Ascending aorta (tissue), 2 donors: Measurements from ENCODE around the gene TMPRSS6. TPM values are rescaled to one million over a fixed set of nuclear protein-coding genes. Genes with fewer than 3 reads are reported as not detected.

Experiments used
- DNase-seq, 2 donors: peaks; one replicate each; pipeline ENCODE4 v3.0.0-alpha.2; 2019; ENCODE audit warnings: low spot score in 2 of 2
- H3K27ac ChIP-seq, 2 donors: fragments of 200-600 bp; sonication (generic); one replicate each; pipeline ENCODE4 v1.5.1; 2016 to 2017; ENCODE audit warnings: mild to moderate bottlenecking in 1 of 2
- H3K27me3 ChIP-seq: fragments of 200-600 bp; sonication (generic); one replicate; pipeline ENCODE4 v1.5.1; 2017
- H3K36me3 ChIP-seq, 2 donors: fragments of 200-600 bp; sonication (generic); one replicate each; pipeline ENCODE4 v1.5.1; 2016
- H3K4me1 ChIP-seq, 2 donors: fragments of 200-600 bp; sonication (generic); one replicate each; pipeline ENCODE4 v1.5.1; 2016 to 2017; ENCODE audit warnings: mild to moderate bottlenecking in 1 of 2
- H3K4me3 ChIP-seq, 2 donors: fragments of 200-600 bp; sonication (generic); one replicate each; pipeline ENCODE4 v1.5.1; 2016 to 2017; ENCODE audit warnings: mild to moderate bottlenecking in 1 of 2
- H3K9me3 ChIP-seq, 2 donors: fragments of 200-600 bp; sonication (generic); one replicate each; pipeline ENCODE4 v1.5.1; 2016
- intact Hi-C: fragments of 100-400 bp; cut with DNase I; formaldehyde crosslinking; loops from one replicate; pipeline ENCODE4 v1.15.1; 2023
- total RNA-seq: library from RNA; depleted of rRNA; stranded (reverse); fragments of >200 nt; gene quantifications from one replicate; pipeline ENCODE4 v1.1.0, GENCODE V29; 2016
- TF ChIP-seq, protein P1 (sequence below), 3 experiments: fragments of 200-600 bp in 2 of 3; fragments of 450-650 bp in 1 of 3; sonication (generic) in 2 of 3; IDR thresholded peaks; one replicate each; pipeline ENCODE4 v1.5.1; 2016 to 2019; ENCODE audit warnings: antibody characterized with exemption in 3 of 3, mild to moderate bottlenecking in 1 of 3, moderate library complexity in 1 of 3

The TMPRSS6 gene
- total RNA-seq, 1 donor from 2014 or later: not detected

DNA sequence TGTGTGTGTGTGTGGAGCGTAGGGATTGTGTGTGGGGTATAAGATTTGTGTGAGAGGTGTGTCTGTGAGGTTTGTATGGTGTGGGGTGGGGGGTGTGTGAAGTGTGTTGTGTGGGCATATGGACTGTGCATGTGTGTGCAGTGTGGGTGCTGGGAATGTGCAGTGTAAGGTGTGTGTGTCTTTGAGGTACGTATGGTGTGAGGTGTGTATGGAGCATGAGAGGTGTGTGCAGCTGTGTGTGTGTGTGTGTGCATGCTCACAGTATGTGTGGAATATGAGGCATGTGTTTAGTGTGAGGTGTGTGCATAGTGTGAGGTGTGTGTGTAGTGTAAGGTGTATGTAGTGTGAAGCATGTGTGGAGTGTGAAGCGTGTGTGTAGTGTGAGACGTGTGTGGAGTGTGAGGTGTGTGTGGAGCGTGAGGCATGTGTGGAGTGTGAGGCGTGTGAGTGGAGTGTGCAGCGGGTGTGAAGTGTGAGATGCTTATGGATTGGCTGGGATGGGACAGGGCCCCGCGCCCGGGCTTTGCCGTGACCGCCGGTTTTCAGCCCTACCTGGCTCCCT lies 1.7 kb upstream of the TMPRSS6 start:
- TF ChIP-seq, protein P1, sequence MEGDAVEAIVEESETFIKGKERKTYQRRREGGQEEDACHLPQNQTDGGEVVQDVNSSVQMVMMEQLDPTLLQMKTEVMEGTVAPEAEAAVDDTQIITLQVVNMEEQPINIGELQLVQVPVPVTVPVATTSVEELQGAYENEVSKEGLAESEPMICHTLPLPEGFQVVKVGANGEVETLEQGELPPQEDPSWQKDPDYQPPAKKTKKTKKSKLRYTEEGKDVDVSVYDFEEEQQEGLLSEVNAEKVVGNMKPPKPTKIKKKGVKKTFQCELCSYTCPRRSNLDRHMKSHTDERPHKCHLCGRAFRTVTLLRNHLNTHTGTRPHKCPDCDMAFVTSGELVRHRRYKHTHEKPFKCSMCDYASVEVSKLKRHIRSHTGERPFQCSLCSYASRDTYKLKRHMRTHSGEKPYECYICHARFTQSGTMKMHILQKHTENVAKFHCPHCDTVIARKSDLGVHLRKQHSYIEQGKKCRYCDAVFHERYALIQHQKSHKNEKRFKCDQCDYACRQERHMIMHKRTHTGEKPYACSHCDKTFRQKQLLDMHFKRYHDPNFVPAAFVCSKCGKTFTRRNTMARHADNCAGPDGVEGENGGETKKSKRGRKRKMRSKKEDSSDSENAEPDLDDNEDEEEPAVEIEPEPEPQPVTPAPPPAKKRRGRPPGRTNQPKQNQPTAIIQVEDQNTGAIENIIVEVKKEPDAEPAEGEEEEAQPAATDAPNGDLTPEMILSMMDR (IDR thresholded peaks at IDR 0.05): no peak
- Histone ChIP-seq H3K4me3 (no peak overlapping the region), H3K4me1 (no peaks in the 10 kb centered on the region), H3K36me3 (no peaks in the 10 kb centered on the region), H3K27me3 (no peaks in the 10 kb centered on the region), H3K27ac (no peak overlapping the region), H3K9me3 (no peaks in the 10 kb centered on the region)
- intact Hi-C loops: no loop called here
- DNase-seq: no peak

DNA sequence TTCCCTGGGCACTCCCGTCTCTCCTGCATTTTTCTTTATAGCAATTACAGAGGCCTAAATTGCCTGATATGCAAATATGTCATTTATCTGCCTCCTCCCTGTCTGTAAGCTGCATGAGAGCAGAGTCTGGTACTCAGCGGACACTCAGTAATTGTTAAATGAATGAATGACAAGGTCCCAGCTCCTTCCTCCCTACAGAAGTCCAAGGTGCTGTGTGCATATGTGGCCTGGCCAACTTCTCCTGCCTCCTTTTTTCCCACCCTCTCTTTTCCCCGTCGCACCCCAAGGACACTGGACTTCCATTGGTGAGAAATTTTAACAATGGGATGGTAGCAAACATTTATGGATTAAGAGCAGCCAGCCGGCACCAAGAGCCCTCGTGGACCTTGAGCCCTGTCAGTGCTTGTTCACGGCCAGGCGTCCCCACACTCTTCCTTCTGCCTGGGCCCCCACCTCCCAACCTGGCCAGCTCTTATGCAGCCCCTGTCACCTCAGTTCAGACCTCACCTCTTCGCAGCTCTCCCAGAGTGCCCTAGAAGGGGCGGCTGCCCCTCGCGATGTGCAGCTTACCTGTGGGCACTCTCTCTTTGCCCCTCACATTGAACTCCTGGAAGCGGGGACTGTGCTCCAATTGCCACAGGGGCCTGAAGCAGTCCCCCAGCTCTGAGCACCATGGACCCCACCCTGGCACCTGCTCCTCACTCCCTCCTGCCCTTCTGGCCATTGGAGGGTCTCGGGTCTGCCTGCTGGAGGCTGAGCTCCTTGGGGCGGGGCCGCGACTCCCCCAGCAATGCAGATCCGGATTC lies 1.5 kb downstream of the TMPRSS6 start:
- DNase-seq: no peak
- Histone ChIP-seq H3K9me3 (no peaks in the 10 kb centered on the region), H3K27ac (no peak overlapping the region), H3K4me3 (no peak overlapping the region), H3K36me3 (no peaks in the 10 kb centered on the region), H3K27me3 (no peaks in the 10 kb centered on the region), H3K4me1 (no peaks in the 10 kb centered on the region)
- TF ChIP-seq, protein P1 (IDR thresholded peaks at IDR 0.05): no peak
- intact Hi-C loops: no loop called here

DNA sequence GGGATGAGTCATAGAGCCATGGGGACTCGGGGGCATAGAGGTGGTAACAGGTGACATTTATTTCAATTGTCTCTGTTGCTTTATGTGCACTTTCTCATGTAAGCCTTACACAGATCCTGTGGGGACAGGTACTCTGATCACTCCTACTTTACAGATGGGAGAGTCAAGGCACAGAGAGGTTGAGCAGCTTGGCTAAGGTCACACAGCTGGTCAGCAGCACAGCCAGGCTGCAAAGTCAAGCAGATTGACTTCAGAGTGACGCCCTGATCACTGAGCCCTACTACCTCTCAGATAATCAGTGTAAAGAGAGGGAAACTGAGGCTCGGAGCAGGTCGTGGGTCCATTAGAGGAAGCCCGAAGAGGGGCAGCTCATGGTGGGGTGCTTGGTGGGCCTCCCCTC lies 3.5 kb downstream of the TMPRSS6 start:
- no peaks in the 10 kb centered on the region for H3K9me3 ChIP-seq

DNA sequence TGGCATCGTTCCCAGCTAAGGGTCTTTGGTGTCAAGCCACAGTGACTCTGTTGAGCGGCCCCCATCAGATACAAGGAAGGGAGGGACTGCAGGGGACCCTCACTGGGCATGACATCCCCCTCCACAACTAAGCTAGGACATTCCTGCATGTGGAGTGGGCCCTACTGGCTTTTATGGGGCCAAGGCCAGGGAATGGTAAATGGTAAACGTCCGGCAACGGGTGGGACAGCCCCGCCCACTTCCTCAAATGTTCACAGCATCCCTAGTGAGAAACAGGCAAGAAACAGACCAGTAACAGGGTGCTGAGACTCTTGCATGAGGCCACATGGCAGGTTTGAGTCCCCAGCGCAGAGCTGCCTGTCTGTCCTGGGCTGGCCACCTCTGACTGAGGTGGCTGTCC lies 4.4 kb downstream of the TMPRSS6 start:
- TF ChIP-seq, protein P1 (IDR thresholded peaks at IDR 0.05): no peak
- no peak for DNase-seq
- Histone ChIP-seq H3K4me1 (no peaks in the 10 kb centered on the region), H3K36me3 (no peaks in the 10 kb centered on the region), H3K27ac (no peak overlapping the region), H3K27me3 (no peaks in the 10 kb centered on the region), H3K4me3 (no peak overlapping the region), H3K9me3 (no peaks in the 10 kb centered on the region)
- intact Hi-C loops: no loop called here

More for the DNA sequence above, 3.5 kb downstream of the TMPRSS6 start:
- DNase-seq: no peak
- Histone ChIP-seq H3K4me1 (no peaks in the 10 kb centered on the region), H3K27ac (no peak overlapping the region), H3K27me3 (no peaks in the 10 kb centered on the region), H3K4me3 (no peak overlapping the region), H3K36me3 (no peaks in the 10 kb centered on the region)
- TF ChIP-seq, protein P1 (IDR thresholded peaks at IDR 0.05): no peak
- intact Hi-C loops: no loop called here

DNA sequence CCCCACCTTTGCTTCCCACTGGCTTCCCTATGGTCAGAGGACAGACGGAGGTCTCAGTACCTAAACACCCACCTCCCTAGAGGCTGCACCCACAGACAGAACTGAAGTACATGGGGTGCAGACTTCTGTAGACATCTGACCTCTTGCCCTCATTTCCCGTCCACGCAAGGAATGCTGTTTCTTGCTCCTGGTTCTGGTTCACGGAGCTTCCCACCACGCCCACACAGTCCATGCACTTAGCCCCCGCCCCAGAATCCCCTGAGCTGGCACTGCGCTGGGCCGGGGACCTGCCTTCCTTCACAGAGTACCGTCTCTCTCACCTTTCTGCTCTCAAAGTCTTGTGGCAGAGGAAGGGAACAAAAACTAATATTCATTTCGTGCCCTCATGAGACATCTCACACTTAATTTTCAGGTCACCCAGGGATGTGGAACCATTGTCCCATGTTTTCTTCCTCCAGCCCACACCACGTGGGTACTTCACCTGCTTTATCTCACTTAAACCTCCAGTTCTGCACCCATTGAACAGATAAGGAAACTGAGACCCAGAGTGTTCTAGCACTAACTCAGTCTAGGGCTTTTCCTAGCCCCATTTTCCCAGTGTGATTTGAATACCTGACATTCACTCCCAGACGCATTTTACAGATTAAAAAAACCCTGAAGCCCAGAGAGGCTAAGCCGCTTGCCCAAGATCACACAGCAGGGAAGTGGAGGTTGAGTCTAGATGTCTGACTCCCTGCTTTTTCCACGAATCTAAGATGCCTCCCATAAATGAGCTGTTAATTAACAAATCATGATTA lies 5.7 kb downstream of the TMPRSS6 start:
- no peaks in the 10 kb centered on the region for H3K9me3 ChIP-seq
- H3K4me1 ChIP-seq: no peaks in the 10 kb centered on the region
- no peak overlapping the region for H3K4me3 ChIP-seq
- H3K36me3 ChIP-seq: no peaks in the 10 kb centered on the region
- DNase-seq: no peak
- no peaks in the 10 kb centered on the region for H3K27me3 ChIP-seq
- TF ChIP-seq, protein P1 (IDR thresholded peaks at IDR 0.05): no peak
- H3K27ac ChIP-seq: no peak overlapping the region
- intact Hi-C loops: no loop called here
